ENCODE data around the gene MS4A6A. TPM values are rescaled to one million over a fixed set of nuclear protein-coding genes. Genes with fewer than 3 reads are reported as not detected.

Gene MS4A6A
- total RNA-seq, 4 donors from 2014 or later, result 4.1 to 22.2 (median 15.0) TPM

DNA sequence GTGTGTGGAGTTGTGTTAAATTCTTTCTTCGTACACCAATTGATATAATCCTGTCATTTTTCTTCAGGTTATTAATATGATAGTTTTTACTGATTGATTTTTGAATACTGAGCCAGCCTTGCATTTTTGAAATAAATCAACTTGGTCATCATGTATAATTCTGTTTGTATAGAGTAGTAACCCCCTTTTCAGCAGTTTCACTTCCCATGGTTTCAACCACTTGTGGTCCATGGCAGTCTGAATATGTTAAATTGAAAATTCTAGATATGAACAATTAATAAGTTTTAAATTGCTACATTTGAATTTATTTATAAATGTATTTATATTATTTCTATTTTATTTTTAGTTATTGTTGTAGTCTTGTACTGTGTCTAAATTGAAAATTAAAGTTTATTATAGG, 32.6 kb downstream of the MS4A6A start:
- TF ChIP-seq, protein P1, sequence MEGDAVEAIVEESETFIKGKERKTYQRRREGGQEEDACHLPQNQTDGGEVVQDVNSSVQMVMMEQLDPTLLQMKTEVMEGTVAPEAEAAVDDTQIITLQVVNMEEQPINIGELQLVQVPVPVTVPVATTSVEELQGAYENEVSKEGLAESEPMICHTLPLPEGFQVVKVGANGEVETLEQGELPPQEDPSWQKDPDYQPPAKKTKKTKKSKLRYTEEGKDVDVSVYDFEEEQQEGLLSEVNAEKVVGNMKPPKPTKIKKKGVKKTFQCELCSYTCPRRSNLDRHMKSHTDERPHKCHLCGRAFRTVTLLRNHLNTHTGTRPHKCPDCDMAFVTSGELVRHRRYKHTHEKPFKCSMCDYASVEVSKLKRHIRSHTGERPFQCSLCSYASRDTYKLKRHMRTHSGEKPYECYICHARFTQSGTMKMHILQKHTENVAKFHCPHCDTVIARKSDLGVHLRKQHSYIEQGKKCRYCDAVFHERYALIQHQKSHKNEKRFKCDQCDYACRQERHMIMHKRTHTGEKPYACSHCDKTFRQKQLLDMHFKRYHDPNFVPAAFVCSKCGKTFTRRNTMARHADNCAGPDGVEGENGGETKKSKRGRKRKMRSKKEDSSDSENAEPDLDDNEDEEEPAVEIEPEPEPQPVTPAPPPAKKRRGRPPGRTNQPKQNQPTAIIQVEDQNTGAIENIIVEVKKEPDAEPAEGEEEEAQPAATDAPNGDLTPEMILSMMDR (IDR thresholded peaks at IDR 0.05), result no peak
- TF ChIP-seq POLR2A (IDR thresholded peaks at IDR 0.05), result no peak
- DNase-seq (ENCODE audit: low spot score in 2 of 2), result no peak
- intact Hi-C loops (cut with DNase I; ENCODE audit: low total_unique reads), result no loop called here
- 87% methylated on average over 1 of the region's 1 CpG for WGBS, 2 donors
- no peak overlapping the region for H3K4me3 ChIP-seq (ENCODE audit: low read depth, poor library complexity, severe bottlenecking)

DNA sequence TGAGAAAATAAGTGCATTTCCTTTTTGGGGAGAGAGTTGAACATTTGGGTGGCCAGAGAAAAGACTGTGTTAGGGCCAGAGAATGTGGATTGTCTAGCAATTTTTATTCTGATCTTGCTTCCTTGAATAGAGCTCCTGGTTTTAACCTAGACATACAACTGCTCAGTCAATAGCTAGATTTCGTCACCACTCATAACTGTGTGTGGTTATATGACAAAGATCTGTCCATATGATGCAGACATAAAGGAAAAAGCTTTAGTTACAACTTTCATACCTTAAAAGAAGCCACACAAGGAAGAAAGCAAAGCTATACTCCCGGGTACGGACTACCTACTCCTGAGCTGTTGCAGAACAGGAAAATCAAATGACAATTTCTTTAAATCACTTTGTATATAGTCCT, 37.2 kb downstream of the MS4A6A start:
- no peak overlapping the region for H3K4me3 ChIP-seq (ENCODE audit: low read depth, poor library complexity, severe bottlenecking)
- WGBS, 2 donors, result 76 to 86% methylated on average over 3 of the region's 3 CpGs
- no peak for DNase-seq (ENCODE audit: low spot score in 2 of 2)
- TF ChIP-seq, protein P1 (IDR thresholded peaks at IDR 0.05), result no peak
- TF ChIP-seq POLR2A (IDR thresholded peaks at IDR 0.05), result no peak
- intact Hi-C loops (cut with DNase I; ENCODE audit: low total_unique reads), result no loop called here

DNA sequence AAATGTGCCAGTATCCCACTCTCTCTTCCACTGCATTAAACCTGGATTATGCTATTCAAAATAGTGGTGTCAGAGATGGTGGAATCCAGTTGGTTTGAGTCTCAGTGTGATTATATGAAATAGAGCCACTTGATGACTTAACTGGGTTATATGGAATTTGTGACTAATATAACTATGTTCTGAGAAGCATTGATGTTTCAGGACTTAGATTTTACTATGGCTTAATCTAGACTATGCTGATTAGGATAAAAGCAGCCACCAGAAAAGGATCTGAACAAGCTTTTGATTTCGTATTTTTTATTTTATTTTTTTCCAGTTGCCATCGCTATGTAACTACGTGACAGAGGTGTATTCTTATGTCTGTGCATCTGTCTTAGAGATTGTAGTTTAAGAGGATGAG, 39.1 kb downstream of the MS4A6A start:
- intact Hi-C loops (cut with DNase I; ENCODE audit: low total_unique reads), result no loop called here
- no peak for DNase-seq (ENCODE audit: low spot score in 2 of 2)
- no peak overlapping the region for H3K4me3 ChIP-seq (ENCODE audit: low read depth, poor library complexity, severe bottlenecking)
- WGBS, 2 donors, result 83 to 94% methylated on average over 3 of the region's 3 CpGs
- no peak for TF ChIP-seq POLR2A (IDR thresholded peaks at IDR 0.05)
- TF ChIP-seq, protein P1 (IDR thresholded peaks at IDR 0.05), result no peak

DNA sequence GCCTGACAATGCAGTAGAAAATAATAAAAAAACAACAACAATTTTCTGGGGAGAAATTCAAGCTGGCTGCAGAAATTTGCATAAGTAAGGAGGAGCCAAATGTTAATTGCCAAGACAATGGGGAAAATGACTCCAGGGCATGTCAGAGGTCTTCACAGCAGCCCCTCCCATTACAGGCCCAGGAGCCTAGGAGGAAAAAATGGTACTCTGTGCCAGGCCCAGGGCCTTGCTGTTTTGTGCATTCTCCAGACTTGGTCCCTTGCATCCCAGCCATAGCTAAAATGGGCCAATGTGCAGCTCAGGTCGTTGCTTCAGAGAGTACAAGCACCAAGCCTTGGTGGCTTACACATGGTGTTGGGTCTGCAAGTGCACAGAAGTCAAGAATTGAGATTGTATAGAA, 49.0 kb downstream of the MS4A6A start:
- TF ChIP-seq, protein P1 (IDR thresholded peaks at IDR 0.05), result no peak
- TF ChIP-seq POLR2A (IDR thresholded peaks at IDR 0.05), result no peak
- intact Hi-C loops (cut with DNase I; ENCODE audit: low total_unique reads), result no loop called here
- 13 to 17% methylated on average over 1 of the region's 1 CpG for WGBS, 2 donors

DNA sequence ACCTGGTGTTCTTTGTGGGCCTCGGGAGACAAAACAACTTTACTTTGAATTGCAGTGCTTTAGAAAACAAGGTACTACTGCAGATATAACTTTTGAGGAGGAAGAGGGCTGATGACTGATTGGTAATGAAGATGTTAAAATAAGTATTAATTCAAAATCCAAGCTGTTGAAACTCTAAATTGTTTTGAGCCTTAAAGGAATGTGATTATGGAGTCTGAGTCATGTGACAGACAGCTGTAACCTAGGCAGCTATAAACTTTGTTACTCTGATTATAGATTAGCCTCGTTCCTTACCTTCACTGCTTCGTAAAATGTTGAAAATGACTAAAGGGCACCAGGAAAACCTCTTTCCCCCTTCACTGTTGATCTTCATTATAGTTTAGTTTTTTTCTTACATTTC, 51.0 kb downstream of the MS4A6A start:
- intact Hi-C loops (cut with DNase I; ENCODE audit: low total_unique reads), result no loop called here
- no peak overlapping the region for H3K4me3 ChIP-seq (ENCODE audit: low read depth, poor library complexity, severe bottlenecking)
- TF ChIP-seq, protein P1 (IDR thresholded peaks at IDR 0.05), result no peak
- TF ChIP-seq POLR2A (IDR thresholded peaks at IDR 0.05), result no peak
- WGBS, 2 donors, result 54 to 57% methylated on average over 3 of the region's 3 CpGs
- no peak for DNase-seq (ENCODE audit: low spot score in 2 of 2)

More for the DNA sequence above, 49.0 kb downstream of the MS4A6A start:
- no peak overlapping the region for H3K4me3 ChIP-seq (ENCODE audit: low read depth, poor library complexity, severe bottlenecking)
- DNase-seq (ENCODE audit: low spot score in 2 of 2), result no peak

DNA sequence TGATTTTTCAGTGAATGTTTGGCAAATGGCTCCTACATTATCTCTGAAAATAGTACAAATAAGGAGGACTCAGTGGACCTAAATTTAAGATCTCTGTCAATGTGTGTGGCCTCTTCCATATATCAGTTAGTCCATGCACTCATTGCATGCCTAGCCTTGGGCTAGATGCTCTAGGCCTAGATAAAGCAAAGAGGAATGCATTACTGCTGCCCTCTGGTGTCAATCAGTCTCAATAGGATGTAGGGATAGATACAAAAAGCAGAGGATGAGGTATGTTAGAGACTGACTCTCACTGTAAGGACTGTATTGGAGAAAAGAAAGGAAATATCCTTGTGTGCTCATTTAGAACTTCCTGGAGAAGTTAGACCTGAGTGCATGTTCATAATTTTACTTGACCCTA, 52.4 kb downstream of the MS4A6A start:
- no peak for DNase-seq (ENCODE audit: low spot score in 2 of 2)
- TF ChIP-seq POLR2A (IDR thresholded peaks at IDR 0.05), result no peak
- TF ChIP-seq, protein P1 (IDR thresholded peaks at IDR 0.05), result no peak
- intact Hi-C loops (cut with DNase I; ENCODE audit: low total_unique reads), result no loop called here
- no peak overlapping the region for H3K4me3 ChIP-seq (ENCODE audit: low read depth, poor library complexity, severe bottlenecking)
